ENCODE results near the gene NUDCD3.

NUDCD3 gene

GRCh38 chr7:44393238-44394111, 97.0 kb downstream of the NUDCD3 start:
- Histone ChIP-seq H3K27me3 (no peaks in the 10 kb centered on the region), H3K36me3 (peaks cover 27 to 59% (median 46%) of the 10 kb centered on the region in 3 donors), H3K9me3 (no peaks in the 10 kb centered on the region), H3K4me3 (no peak overlapping the region), H3K4me1 (no peaks in the 10 kb centered on the region), H3K27ac (no peak overlapping the region)
- DNase-seq = peak in 1 of 2 donors; percentile 32
- TF ChIP-seq, protein P1, sequence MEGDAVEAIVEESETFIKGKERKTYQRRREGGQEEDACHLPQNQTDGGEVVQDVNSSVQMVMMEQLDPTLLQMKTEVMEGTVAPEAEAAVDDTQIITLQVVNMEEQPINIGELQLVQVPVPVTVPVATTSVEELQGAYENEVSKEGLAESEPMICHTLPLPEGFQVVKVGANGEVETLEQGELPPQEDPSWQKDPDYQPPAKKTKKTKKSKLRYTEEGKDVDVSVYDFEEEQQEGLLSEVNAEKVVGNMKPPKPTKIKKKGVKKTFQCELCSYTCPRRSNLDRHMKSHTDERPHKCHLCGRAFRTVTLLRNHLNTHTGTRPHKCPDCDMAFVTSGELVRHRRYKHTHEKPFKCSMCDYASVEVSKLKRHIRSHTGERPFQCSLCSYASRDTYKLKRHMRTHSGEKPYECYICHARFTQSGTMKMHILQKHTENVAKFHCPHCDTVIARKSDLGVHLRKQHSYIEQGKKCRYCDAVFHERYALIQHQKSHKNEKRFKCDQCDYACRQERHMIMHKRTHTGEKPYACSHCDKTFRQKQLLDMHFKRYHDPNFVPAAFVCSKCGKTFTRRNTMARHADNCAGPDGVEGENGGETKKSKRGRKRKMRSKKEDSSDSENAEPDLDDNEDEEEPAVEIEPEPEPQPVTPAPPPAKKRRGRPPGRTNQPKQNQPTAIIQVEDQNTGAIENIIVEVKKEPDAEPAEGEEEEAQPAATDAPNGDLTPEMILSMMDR (IDR thresholded peaks at IDR 0.05) = no peak
- intact Hi-C loops (cut with DNase I; ENCODE audit: low total_unique reads) = no loop called here

- DNase-seq = no peak
- H3K36me3 ChIP-seq = peaks cover 35 to 61% (median 55%) of the 10 kb centered on the region in 3 donors
- TF ChIP-seq, protein P1 (IDR thresholded peaks at IDR 0.05) = no peak
Measured at GRCh38 chr7:44392618-44393010, 97.8 kb downstream of the NUDCD3 start.

DNA sequence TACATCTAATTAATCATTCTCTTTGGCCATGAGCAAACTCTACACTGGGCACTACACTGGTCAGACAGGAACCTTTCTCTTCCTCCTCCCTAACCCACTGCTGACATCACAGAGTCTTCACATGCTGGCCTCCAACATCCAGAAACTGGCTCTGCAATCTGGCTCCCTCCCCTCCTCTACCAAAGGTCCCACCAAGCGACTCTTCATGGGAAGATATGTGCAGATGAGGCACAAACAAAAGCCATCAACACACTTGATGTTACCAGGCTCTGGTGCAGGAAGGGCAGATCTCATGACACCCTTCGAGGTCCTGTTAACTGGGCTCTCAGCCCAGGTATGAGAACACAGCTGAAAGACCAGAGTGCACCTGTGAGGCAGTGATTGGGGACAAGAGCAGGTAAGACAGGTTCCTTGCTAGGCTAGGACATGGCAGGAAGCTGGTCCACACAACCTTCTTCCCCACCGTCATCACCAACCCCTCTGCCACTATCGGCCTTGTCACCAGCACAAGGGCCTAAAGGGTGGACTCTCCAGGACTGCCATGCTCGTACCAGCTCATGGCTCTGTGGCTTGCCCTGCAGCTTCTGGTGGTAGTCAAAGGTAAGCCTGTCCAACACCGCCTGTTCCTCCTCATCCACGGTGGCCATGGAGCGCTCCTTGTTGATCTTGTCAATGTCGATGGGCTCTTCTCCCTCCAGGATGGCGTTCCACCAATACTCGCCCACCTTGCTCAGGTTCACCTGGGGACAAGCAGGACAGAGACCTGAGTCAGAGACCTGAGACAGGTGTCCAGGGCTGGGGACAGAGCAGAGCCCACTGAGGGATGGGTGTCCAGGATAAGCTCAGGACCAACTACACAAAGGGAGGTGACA, 98.5 kb downstream of the NUDCD3 start:
- Histone ChIP-seq H3K27me3 (no peaks in the 10 kb centered on the region), H3K36me3 (peaks cover 35 to 68% (median 57%) of the 10 kb centered on the region in 3 donors), H3K4me3 (no peak overlapping the region), H3K4me1 (no peaks in the 10 kb centered on the region), H3K27ac (no peak overlapping the region), H3K9me3 (no peaks in the 10 kb centered on the region)
- intact Hi-C loops (cut with DNase I; ENCODE audit: low total_unique reads) = no loop called here
- TF ChIP-seq, protein P1 (IDR thresholded peaks at IDR 0.05) = no peak
- DNase-seq = peak in 1 of 2 donors; percentile 49

More at GRCh38 chr7:44392618-44393010, 97.8 kb downstream of the NUDCD3 start:
- intact Hi-C loops (cut with DNase I; ENCODE audit: low total_unique reads) = no loop called here
- no peak overlapping the region for H3K27ac ChIP-seq
- H3K9me3 ChIP-seq = no peaks in the 10 kb centered on the region
- no peaks in the 10 kb centered on the region for H3K4me1 ChIP-seq
- H3K27me3 ChIP-seq = no peaks in the 10 kb centered on the region
- H3K4me3 ChIP-seq = no peak overlapping the region

GRCh38 chr7:44391171-44391570, 99.3 kb downstream of the NUDCD3 start:
- DNase-seq = no peak
- intact Hi-C loops (cut with DNase I; ENCODE audit: low total_unique reads) = no loop called here
- TF ChIP-seq, protein P1 (IDR thresholded peaks at IDR 0.05) = no peak
- Histone ChIP-seq H3K9me3 (no peaks in the 10 kb centered on the region), H3K4me3 (no peak overlapping the region), H3K27me3 (no peaks in the 10 kb centered on the region), H3K27ac (no peak overlapping the region), H3K4me1 (no peaks in the 10 kb centered on the region), H3K36me3 (peaks cover 35 to 76% (median 63%) of the 10 kb centered on the region in 3 donors)

- TF ChIP-seq, protein P1 (IDR thresholded peaks at IDR 0.05) = no peak
- DNase-seq = peak in 1 of 2 donors; percentile 41
- H3K9me3 ChIP-seq = no peaks in the 10 kb centered on the region
- H3K4me3 ChIP-seq = no peak overlapping the region
- intact Hi-C loops (cut with DNase I; ENCODE audit: low total_unique reads) = no loop called here
- H3K27me3 ChIP-seq = no peaks in the 10 kb centered on the region
- no peak overlapping the region for H3K27ac ChIP-seq
- peaks cover 35 to 81% (median 67%) of the 10 kb centered on the region in 3 donors for H3K36me3 ChIP-seq
- no peaks in the 10 kb centered on the region for H3K4me1 ChIP-seq
Measured at GRCh38 chr7:44390701-44391100, 99.8 kb downstream of the NUDCD3 start.

All from tibial artery (tissue), 4 donors.